ENCODE data around the gene IGSF3.
"Not testable (repeated sequence)": the region's sequence is repeated elsewhere in the genome, so short reads cannot be mapped to it uniquely, and the experiment has no call there.

IGSF3 gene

DNA sequence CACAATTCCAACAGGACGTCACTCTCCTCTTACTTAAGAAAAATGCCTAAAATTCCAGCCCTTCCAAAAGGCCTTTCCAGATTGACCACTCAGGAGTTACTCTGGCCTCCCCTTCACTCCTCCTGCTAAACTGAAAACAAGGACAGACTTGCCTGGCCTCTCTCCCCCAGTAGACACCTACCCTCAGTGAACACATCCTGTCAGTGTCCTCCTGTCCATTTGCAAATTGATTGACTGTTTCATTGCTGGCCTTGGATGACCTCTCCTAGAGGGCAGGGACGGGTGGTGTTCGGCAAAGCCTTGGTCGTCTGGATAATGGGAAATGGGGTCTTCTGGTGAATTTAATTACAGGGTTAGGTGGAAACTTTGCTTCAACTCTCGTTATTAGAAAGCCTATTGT, 8.9 kb downstream of the IGSF3 start:
- not testable (repeated sequence) for DNase-seq

DNA sequence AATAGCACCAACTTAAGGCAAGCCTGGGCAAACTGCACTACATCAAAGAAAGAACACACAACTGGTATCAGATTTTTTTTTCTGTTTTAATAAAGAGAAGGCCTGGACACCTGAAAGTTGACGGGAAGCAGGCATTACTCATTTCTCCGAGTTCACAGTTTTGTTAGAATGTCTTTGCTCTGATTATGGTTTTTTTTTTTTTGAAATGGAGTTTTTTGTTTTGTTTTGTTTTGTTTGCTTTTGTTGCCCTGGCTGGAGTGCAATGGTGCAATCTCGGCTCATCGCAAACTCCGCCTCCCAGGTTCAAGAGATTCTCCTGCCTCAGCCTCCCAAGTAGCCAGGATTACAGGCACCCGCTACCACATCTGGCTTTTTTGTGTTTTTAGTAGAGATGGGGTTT, 9.7 kb downstream of the IGSF3 start:
- not testable (repeated sequence) for DNase-seq

DNA sequence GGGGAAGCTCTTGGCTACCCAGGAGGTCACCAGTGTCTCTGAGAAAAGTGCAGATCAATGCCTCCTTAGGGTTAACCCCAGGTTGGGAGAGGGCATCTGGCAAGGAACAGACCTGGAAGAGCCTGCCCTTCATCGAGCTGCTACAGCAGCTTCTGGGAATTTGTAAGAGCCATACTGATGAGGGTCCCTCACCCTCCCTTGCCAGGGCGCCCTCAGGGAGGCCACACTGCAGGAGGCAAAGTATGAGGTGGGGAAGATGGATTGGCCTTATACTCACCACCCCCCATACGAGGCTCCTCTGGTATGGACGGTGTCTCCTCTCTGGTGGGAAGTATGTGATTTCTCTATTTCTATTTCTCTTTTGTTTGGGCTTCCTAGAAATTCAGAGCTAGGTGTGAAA, 13.2 kb downstream of the IGSF3 start:
- no peak for DNase-seq

DNA sequence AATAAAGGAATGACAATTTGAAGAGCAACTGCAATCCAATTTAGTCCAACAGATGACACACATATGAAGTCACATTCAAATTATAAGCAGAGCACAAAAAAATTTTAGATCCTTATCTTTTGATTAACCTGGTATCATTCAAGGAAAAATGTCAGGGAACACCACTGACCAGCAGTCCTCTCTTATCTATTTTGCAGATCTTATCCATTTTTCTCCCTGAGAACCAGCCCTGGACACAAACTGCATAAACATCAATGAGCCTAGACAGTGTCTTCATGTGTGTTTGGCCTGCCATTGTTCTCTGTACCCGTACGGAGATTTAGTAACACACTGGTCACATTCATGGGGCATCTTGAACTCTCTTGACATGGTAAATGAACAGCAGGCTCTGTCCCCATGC, 14.9 kb downstream of the IGSF3 start:
- not testable (repeated sequence) for DNase-seq

DNA sequence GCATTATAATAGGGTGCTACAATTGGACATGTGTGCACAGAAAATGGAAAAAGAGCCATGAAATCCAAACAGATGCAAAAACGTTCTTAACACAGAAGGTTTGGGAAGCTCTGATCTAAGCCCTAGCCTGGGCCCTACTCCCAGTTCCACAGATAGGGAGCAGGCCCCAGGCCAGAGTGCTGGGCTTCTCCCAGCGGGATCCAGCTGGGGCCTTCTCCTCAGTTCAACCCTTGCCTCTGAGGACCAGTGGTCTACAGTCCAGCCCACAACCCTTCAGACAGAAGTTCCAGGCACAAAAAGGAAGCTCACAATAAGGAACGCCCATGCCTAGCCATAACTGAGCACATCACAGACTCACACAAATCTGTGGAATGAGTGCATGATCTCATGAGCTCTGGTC, 16.8 kb downstream of the IGSF3 start:
- not testable (repeated sequence) for DNase-seq

DNA sequence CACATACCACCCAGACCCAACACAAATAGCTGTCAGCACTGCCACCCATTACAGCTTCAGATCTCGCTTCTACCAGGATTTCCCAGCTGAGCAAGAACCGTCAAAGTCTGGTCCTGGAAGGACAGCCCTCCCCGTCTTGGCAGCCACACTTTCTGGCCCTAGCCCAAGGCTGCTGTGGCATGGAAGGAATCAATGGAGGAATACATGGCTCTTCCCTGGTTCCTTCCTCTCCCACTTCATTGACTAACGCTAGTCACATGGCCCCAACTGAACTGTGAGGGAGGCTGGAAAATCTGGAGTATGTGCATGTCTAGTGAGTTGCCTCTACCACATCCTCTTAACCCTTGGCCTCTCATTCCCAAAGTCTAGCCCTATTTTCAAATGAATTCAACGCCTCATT, 18.5 kb downstream of the IGSF3 start:
- not testable (repeated sequence) for DNase-seq

DNA sequence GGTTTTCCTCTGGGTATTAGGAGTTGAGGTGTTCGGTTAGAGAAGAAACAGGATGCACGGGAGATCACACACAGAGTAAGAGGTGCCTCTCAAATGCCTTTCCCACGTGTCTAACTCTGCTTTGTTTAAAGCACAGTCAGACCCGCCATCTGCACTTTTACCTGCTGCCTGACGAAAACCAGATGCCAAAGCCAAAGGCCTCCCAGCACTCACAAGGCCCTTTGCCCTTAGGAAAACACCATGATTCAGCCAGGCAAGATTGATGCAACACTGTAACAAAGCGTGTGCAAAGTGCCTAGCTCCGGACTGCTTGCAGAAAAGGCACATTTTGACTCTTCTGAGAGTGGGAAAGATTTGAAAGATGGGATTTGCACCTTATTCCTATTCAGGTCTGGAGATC, 19.2 kb downstream of the IGSF3 start:
- not testable (repeated sequence) for DNase-seq

DNA sequence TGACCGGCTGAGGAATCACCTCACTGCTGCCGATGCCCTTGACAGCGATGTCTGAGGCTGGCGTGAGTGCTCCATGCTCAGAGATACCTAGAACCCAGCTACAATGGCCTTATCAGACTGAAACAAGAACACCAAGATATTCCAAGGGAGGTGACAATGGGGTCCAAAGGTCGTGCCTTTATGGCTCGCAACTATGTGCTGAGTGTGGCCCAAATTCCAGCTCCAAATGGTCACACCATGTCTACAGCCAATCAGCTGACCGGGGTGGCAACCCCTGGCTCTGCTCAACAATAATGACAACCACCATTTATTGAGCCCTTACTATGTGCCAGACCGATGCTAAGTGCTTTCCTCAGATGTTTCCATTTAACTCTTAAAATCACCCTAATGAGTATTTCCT, 20.3 kb downstream of the IGSF3 start:
- not testable (repeated sequence) for DNase-seq

DNA sequence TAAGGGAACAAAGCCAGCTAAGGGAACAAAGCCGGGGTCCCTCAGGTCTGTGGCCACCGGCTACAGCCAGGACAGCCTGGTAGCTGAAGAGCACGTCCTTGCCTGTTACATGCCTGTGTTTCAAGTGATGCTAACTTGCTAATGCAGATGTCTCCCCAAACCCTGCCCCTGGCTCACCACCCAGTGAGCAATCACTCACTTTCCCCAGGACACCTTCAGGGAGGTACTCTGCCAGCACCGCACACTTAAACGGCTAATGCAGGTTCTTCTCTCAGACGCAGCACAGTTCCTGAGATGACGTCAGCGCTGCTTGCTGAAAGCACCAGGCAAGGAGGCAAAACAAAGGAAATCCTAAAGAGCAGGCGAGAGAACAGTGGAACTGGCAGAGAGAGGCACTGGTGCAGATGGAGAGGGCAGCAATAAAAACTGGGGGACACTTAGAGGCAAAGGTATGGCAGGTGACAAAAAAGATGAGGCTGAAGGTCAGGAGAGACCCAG, 20.8 kb downstream of the IGSF3 start:
- DNase-seq: not testable (repeated sequence)

DNA sequence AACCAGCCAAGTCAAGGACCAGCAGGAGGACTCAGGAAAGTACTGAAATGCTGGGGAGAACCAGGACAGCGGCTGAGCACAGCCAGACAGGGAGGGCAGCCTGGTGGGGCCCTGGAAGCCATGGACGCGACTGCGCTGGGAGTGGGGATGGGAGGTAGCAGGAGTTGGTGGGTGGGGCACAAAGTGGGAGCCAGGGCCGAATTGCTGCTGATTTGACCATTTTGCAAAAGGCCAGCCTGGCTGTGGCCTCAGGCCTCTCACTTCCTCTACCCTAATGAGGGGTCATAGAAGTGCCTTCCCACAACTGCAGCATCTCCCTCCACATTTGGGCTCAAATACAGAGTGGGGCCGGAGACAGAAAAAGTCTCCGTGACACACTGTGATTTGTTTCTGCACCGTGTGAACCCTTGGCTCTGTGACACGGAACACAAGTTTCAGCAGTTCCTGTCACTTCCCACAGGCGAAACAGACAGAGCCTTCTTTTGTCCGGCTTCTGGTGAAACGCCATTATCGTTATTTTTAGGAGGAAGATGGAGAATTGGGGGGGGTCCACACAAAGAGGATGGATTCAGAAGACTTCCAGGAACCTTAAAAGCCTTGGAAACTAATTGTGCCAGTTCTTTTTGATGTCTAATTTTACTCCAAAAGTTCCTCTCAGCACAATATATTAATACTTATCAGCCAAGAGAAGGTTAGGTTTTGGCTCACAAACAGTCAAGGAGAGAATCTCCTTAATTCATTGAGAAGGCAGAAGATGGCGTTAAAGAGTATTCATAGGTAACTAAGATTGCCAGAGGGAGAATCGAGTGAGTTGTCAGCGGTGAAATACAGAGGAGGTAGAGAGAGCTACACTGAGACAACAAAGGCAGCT, 21.5 kb downstream of the IGSF3 start:
- DNase-seq: not testable (repeated sequence)

DNA sequence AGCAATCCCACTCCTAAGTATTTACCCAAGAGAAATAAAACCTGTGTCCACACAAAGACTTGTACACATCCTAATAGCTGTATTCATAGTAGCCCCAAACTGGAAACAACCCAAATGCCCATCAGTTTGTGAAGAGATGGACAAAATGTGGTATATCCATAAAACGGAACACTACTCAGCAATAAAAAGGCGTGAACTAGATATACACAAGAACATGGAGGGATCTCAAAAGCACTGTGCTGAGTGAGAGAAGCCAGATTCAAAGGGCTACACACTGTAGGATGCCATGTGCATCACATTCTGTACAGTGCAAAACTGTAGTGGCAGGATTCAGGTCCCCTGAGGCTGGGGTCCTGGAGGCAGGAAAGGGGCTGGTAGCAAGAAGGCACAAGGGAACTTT, 22.5 kb downstream of the IGSF3 start:
- not testable (repeated sequence) for DNase-seq

DNA sequence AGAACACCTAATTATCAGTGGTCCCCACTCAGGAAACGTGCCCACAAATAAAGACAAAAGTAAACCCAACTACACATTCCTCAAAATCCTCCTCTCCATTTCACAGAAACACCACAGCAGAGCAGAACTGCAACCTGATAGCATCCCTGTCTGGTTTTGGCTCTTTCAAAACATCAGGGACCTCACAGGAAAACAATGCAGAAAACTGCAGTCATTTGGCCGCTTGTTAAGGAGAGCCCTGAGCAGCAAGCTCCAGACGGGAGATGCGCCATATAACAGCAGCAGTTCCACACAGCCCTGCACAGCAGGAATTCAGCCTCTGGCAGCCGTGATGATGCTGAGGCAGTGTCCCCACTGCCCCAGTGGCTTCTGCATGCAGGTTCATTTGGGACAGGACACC, 23.4 kb downstream of the IGSF3 start:
- not testable (repeated sequence) for DNase-seq

DNA sequence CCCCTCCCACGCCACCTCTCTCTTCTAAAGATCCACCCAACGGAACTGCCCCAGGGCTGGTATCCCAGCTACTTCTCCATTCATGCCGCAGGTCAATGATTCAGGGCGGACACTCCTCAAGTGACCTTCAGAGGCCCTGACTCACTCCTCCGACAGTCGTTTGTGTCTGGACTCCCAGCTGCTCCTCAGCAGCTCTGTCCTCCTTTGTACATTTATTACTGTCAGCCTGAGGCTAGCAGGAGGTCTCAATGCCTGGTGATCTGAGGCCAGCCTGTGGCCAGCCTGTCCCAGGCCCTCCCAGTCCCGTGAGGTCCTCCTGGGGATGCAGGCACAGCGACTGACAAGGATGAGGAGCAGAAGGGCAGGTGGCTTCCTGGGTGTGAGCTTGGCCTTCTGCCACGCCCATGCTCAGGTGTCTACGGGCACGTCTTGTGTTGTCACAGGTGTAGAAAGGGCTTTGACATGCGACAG, 24.2 kb downstream of the IGSF3 start:
- DNase-seq: not testable (repeated sequence)

DNA sequence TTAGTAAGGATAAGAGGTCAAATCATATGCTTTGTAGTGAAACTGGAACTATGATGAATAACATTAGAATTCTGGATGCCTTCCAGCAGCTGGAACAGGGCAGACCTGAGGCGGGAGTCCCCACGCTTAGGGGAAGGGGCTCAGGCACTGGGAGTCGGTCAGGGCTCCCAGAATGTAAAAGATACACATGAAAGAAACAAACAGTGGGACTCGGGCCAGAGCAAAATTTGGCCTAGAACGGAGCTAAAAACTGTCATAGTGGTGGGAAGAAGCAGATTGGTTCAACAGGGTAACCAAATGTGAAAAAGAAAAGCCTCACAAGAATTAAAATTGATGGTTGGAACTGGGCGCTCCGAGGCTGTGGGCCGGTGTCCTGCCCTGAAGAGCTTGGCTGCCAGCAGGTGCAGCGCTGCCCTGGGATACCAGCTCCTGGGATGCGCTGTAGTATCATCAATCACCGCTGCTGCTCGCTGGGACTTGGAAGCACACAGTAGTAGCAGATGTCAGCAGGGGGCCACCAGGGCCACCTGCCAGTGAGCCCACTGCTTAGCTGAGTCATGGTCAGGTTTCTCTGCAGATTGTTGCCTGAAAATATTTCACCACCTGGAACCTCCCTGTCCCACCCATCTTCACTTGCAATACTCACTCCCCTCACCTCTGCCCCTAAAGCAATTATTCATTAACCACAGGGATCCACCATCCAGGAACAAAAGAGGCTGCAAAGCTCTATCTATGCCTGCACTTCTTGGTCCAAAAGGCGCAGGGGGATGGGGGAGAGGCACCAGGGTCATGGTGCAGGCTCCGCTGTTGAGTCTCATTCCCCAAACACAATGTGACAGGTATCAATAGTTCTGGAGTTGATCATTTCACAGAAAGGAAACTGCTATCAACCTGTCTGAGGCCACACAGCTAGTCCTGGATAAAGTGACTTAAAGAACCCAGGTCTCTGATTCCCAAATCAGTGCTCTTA, 24.9 kb downstream of the IGSF3 start:
- DNase-seq: peak; percentile 13

DNA sequence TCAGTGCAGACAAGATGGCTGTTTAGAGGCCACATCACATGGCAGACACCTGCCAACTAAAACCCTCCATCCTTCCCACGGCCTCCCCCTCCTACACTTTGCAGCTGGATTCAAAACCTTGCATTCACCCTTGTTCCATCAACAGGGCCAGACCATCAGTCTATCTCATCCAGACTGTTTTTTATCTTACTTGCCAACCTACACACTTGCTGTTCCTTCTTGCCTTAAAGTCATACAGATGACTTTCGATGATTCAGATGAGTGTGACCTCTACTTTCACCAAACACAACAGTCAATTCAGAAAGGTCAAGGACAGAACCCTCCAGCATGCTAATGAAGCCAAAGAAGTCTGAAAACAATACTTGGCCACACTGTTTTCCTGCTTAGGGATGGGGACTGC, 29.9 kb downstream of the IGSF3 start:
- not testable (repeated sequence) for DNase-seq

DNA sequence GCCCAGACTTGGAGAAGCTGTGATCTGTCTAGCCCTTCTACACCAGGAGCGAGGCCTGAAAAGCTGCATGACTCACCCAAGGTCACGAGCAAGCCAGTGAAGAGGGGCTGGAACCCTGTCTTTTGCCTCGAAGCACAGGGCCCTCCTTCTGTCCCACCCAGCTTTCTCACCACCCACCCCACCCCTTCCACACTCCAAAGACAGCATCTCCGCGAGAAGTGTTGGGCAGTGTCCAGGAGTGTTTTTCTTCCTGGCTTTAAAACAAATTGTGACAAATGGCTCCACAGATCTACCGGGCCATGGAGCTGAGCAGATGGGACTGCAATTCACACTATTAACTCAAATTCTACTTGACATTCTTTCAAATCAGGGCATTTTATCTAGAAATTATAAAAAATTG, 30.9 kb downstream of the IGSF3 start:
- DNase-seq: not testable (repeated sequence)

DNA sequence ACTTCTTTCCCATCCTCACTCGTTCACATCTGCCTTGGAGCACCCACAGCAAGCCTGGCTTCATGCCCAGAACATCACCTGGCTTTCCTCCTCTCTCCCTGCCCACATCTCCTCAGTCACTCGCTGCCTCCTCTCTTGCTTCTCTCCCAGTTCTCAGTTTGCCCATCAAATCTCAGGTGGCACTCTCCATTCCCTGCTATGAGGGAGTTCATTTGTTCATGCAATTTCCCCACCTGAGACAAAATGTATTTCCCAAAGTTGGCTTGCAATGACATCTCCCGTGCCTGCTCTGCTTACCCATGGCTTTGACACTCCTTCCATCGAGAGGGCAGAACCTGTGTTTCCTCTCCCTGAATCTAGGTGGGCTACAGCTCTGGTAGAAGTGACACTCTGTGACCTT, 33.1 kb downstream of the IGSF3 start:
- DNase-seq: not testable (repeated sequence)

DNA sequence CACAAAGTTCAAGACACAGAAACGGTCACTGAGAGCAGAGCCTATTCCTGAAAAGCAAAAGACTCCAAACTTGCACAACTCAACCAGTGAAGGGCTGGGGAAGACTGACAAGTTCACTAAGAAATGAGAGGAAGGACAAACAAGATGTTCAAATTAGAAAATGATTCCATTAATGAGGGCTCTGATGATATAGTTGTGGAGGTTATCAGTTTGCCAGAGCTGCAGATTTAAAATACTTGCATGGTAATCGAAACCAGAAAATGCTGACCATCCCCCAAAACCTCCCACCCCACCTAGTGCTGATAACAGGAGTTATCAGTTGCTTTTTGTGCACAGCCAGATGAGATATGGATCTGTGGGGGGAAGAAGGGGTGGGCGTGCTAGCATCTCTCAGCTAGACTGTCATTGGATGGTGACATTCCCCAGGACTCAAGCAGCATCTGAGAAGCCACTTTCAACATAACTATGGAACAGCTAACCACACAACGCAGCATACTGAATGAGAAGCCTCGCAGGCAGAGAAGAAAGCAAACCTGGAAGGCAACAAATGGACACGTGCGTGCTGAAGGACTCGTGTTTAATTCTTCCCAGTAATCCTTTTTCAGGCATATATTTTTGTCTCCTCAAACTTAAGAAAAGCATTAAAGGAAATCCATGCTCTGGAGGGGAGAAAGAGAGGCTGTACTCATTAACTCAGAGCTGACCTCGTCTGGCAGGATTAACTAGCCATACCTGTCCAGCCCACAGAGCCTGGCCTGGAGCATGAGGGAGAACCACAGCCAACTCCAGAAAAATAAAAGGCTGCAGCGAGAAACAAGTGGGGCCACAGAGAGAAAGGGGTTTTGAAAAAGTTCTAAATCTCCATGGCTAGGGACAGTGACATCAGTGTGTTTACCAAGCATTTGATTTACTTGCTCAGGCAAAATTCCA, 35.3 kb downstream of the IGSF3 start:
- DNase-seq: not testable (repeated sequence)

DNA sequence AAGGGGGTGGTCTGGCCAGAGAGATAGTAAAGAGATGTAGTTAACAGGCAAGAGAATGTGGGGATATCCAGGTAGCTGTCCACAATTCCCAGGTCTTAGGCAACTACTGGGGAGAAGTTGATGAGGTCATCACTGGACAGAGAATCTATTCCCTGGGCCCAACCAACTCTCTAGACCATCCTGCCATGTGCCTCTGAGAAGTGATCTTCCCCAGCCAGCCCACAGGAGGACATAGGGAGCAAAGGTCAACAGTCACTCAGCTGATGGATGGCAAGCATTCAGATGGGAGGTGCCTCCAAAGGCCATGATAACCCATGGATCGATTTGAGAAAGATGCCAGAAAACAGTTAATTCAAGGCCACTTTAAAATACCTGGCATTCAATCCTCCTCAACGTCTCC, 36.0 kb downstream of the IGSF3 start:
- DNase-seq: not testable (repeated sequence)

DNA sequence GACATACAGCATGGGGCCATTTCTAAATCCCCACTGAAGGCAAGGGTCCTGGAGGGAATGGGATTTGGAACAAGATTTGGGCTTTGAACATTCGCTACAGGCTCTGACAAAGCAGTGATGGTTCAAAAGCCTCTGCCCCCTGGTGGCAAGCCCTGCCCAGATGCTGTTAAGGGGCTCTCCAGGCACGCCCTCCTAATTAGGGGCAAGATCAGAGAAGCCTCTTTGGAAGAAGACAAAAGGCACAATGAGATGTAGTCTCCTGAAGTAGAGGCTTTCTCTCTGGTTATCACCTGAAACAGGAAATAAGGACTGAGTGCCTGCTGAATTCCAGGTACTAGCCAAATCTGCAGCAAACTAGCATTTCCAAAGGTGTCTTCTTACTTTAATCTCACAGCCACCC, 37.5 kb downstream of the IGSF3 start:
- not testable (repeated sequence) for DNase-seq

DNA sequence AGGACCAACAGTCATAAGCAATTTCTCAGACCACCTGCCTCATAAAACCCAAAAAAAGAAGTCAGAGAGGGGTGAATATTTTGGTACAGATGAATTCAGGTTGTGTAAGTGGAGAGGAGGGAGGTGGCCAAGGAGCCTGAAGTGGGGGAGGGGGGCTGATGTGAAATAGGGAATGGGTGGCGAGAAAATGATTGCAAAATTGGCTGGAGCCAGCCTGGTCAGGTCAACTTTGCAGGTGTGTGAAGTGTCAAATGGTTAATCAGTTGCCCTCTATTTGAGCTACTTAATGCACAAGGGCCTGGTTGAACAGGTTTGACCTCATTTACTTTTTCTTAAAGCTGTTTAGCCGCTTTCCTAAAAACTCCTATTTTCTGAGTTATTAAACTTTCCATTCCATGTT, 38.1 kb downstream of the IGSF3 start:
- not testable (repeated sequence) for DNase-seq

DNA sequence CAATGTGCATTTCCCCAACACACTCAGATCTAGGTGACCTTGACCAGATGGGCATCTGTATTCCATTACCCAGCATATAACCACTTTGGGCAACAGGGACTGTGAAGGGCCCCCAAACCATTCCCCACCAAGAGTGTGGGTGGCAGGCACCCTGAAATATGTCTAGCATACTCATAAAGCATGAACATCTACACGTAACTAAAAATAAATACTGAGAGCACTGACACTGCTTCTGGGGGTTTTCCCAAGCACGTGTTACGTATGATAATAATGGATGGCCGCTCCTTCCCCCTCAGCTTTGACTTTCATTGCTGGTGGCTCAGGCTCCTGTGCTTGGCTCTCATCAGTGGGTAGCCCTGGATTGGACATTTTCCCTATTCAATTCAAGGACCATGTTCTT, 39.1 kb downstream of the IGSF3 start:
- no peak for DNase-seq

Measured in NCI-H1105 treated with DMSO at 0.1 percent for 48 hours (cell line).